Bronchial epithelial cell (primary cell): ENCODE measurements around the gene RPS6KB2. TPM values are rescaled to one million over a fixed set of nuclear protein-coding genes. Genes with fewer than 3 reads are reported as not detected.
A peak's percentile ranks its signal among the peaks of the same experiment; 100 is the strongest.

Source experiments
- DNase-seq: peaks from one replicate; pipeline ENCODE4 v3.0.0-alpha.2; 2010; ENCODE audit warnings: low read depth
- FAIRE-seq: peaks from 2 replicates; lab custom pipeline; 2011; peaks lifted over from hg19 to GRCh38; lab: Jason Lieb, UNC
- H3K27me3 ChIP-seq: 2 replicates; pipeline ENCODE4 v1.5.1; 2011; ENCODE audit warnings: low read length; ENCODE audit not compliant: control insufficient read depth, insufficient read depth
- H3K36me3 ChIP-seq: 2 replicates; pipeline ENCODE4 v1.5.1; 2011; ENCODE audit warnings: low read length; ENCODE audit not compliant: control insufficient read depth, insufficient read depth
- H3K4me3 ChIP-seq: 2 replicates; pipeline ENCODE4 v1.5.1; 2011; ENCODE audit warnings: mild to moderate bottlenecking, low read depth, low read length, control low read depth
- CTCF ChIP-seq: IDR thresholded peaks from 2 replicates; pipeline ENCODE4 v1.5.1; 2011; ENCODE audit warnings: mild to moderate bottlenecking, moderate library complexity, low read length, control low read depth, inconsistent platforms; ENCODE audit not compliant: insufficient read depth, severe bottlenecking
- total RNA-seq: library from RNA; depleted of rRNA; stranded (reverse); fragments of >200 nt; gene quantifications from 2 replicates; pipeline ENCODE4 v1.2.1, GENCODE V29; 2014

RPS6KB2 gene
- total RNA-seq, 1 donor from 2014 or later = 62.9 TPM

- no peak overlapping the region for H3K4me3 ChIP-seq
- TF ChIP-seq CTCF = no peak
Observed at GRCh38 chr11:67437809-67438157, 9.5 kb downstream of the RPS6KB2 start.

GRCh38 chr11:67438158-67438902 lies 10.0 kb downstream of the RPS6KB2 start:
- no peak for TF ChIP-seq CTCF
- Histone ChIP-seq H3K4me3 (no peak overlapping the region), H3K36me3 (peaks cover 31% of the 10 kb centered on the region), H3K27me3 (no peaks in the 10 kb centered on the region)
- FAIRE-seq = no peak
- DNase-seq = no peak

More at GRCh38 chr11:67437809-67438157, 9.5 kb downstream of the RPS6KB2 start:
- Histone ChIP-seq H3K36me3 (peaks cover 35% of the 10 kb centered on the region), H3K27me3 (no peaks in the 10 kb centered on the region)
- FAIRE-seq = no peak
- no peak for DNase-seq

GRCh38 chr11:67439321-67440228 lies 11.3 kb downstream of the RPS6KB2 start:
- FAIRE-seq (no peak), DNase-seq (peak; percentile 20)
- H3K27me3 ChIP-seq = no peaks in the 10 kb centered on the region
- no peak overlapping the region for H3K4me3 ChIP-seq
- TF ChIP-seq CTCF = peak; percentile 47
- peaks cover 21% of the 10 kb centered on the region for H3K36me3 ChIP-seq

GRCh38 chr11:67440229-67441097 lies 12.2 kb downstream of the RPS6KB2 start:
- Histone ChIP-seq H3K4me3 (no peak overlapping the region), H3K36me3 (peaks cover 20% of the 10 kb centered on the region)
- no peak for FAIRE-seq

More at GRCh38 chr11:67440229-67441097, 12.2 kb downstream of the RPS6KB2 start:
- no peak for TF ChIP-seq CTCF
- no peaks in the 10 kb centered on the region for H3K27me3 ChIP-seq
- no peak for DNase-seq
